ENCODE measurements around the gene CIB2.

The CIB2 gene

DNA sequence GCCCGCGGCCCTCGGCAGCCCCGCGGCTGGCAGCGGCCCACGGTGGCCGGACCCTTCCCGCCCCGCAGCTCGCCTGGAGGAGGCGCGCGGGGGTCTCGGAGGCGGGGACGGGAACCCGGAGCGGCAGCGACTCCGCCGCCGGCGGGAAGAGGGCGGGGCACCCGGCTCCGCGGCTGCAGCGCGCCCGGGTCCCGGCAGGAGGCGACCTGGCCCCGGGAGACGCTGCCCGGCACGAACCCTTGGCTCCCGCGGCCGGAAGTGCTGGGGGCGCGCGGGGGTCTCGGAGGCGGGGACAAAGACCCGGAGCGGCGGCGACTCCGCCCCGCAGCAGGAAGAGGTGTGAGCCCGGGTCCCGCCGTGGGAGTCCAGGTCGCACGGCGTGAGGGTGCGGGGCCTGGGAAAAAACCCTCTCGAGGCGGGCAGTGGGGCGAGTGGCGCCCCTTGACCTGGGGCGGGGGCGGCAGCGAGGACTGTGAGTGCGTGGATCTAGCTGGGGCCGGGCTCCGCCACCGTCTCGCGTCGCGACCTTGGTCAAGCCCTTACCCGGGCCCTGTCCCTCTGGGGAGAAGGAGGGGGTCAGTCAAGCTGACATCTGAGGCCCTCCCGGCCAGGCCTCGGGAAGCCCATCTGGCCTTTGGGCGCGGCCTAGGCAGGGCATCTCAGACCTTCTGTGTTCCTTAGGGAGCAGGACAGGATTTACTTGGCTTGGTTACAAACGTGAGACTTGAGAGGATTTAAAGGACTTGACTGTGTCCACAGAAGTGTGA lies at the start of gene CIB2:
CIB2 (minus strand) TSS at position 151 of the 767 bp plus-strand sequence. CDS start 230 bp downstream, outside the sequence.
- Mint-ChIP-seq H3K27ac (peak within 1 kb of the TSS; percentile 82), H3K9me3 (no peaks in the 10 kb centered on the region), H3K36me3 (ENCODE audit: low read depth) (no peaks in the 10 kb centered on the region), H3K4me1 (ENCODE audit: low read depth) (peaks cover 29% of the 10 kb centered on the region), H3K4me3 (peak within 1 kb of the TSS; percentile 79), H3K27me3 (peaks cover 13% of the 10 kb centered on the region)
- intact Hi-C loops (cut with micrococcal nuclease), result loop anchor here (1.0 to 5.0 kb wide), 2 partner anchors 64 to 111 kb away; no protein-coding TSS in a partner anchor

DNA sequence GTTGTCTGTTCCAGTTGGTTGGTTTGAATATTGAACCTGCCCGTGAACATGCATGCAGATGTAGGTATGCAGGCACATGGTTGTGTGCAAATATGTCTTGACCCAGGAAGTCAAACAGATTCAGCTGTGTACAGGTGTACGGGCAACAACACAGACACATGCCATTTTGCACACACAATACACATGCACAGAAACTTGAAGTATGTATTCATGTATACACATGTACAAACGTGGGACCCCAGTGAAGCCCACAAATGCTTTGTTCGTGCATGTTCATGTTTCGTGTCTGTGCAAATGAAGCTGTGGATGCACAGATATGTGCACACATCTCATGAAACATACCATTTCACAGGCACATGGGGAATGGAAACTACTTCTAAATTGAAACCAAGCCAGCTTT lies 48.7 kb upstream of the CIB2 start:
- intact Hi-C loops (cut with micrococcal nuclease), result no loop called here
- Mint-ChIP-seq H3K4me3 (no peak overlapping the region), H3K27ac (no peak overlapping the region), H3K27me3 (peaks cover 2% of the 10 kb centered on the region), H3K4me1 (ENCODE audit: low read depth) (peaks cover 6% of the 10 kb centered on the region), H3K9me3 (no peaks in the 10 kb centered on the region), H3K36me3 (ENCODE audit: low read depth) (peaks cover under 1% of the 10 kb centered on the region)

DNA sequence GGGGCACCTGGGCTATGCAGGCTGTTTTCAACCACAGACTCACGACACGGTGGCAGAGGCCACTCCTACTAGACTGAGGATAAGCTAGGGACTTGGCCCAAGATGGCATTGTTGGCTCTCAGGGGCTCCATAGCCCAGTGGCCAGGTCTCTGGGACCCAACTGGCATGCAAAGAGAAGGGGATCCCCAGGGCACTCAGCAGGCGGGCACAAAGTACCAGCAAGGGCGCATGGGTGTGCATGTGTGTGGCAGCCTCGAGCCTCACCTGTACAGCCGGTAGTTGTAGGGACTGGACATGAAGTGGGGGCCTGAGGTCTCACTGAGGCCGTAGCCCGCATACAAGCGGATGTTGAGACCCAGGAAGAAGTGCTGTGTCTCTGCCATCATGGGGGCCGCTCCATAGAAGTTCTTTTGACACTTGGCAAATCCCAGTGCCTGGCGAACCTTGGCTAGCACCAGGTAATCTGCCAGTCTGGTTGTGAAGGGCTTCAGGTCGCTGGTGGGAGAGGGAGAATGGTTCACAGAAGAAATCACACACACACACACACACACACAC lies 48.1 kb upstream of the CIB2 start:
- Mint-ChIP-seq H3K4me3 (no peak overlapping the region), H3K36me3 (ENCODE audit: low read depth) (peaks cover 6% of the 10 kb centered on the region), H3K27me3 (peaks cover 1% of the 10 kb centered on the region), H3K9me3 (no peaks in the 10 kb centered on the region), H3K27ac (no peak overlapping the region), H3K4me1 (ENCODE audit: low read depth) (peaks cover 6% of the 10 kb centered on the region)
- intact Hi-C loops (cut with micrococcal nuclease), result no loop called here

DNA sequence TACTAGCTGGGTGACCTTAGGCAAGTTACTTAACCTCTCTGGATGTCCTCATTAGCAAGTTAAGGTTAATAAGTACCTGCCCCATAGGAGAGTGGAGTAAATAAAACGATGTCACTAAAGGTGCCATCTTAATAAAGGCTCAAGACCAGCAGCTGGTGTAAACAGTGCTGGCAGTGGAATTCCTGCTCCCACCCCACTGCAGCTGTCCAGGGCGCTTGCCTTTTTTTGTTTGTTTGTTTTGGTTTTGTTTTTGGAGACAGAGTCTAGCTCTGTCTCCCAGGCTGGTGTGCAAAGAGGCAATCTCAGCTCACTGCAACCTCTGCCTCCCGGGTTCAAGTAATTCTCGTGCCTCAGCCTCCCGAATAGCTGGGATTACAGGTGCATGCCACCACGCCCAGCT lies 46.8 kb upstream of the CIB2 start:
- Mint-ChIP-seq H3K4me1 (ENCODE audit: low read depth) (peaks cover 17% of the 10 kb centered on the region), H3K36me3 (ENCODE audit: low read depth) (peaks cover 6% of the 10 kb centered on the region), H3K4me3 (no peak overlapping the region), H3K9me3 (no peaks in the 10 kb centered on the region), H3K27ac (no peak overlapping the region), H3K27me3 (peaks cover 1% of the 10 kb centered on the region)
- intact Hi-C loops (cut with micrococcal nuclease), result no loop called here

DNA sequence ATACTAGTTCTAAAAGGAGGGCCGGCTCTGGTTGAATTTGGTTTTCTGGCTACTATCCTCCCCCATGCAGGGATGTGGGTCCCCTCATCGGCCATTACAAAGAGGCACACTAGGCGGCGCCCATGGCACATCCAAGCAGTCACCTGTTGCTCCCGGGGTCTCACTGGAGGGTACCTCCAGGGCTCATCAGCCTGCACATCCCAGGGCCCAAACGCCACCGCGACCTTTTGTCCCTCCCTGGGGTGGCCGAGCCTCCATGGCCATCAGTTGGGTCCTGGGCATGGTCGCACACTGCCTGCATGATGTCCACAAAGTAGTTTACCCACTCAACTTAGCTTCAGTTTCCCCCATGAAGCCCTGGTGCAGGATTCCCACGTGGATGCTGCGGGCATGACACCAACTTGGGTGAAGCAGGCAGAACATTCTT lies 46.2 kb upstream of the CIB2 start:
- H3K4me1 Mint-ChIP-seq (ENCODE audit: low read depth), result peaks cover 23% of the 10 kb centered on the region
- intact Hi-C loops (cut with micrococcal nuclease), result no loop called here
- peaks cover 1% of the 10 kb centered on the region for H3K27me3 Mint-ChIP-seq
- H3K36me3 Mint-ChIP-seq (ENCODE audit: low read depth), result peaks cover 12% of the 10 kb centered on the region
- H3K4me3 Mint-ChIP-seq, result no peak overlapping the region
- no peak overlapping the region for H3K27ac Mint-ChIP-seq
- no peaks in the 10 kb centered on the region for H3K9me3 Mint-ChIP-seq

DNA sequence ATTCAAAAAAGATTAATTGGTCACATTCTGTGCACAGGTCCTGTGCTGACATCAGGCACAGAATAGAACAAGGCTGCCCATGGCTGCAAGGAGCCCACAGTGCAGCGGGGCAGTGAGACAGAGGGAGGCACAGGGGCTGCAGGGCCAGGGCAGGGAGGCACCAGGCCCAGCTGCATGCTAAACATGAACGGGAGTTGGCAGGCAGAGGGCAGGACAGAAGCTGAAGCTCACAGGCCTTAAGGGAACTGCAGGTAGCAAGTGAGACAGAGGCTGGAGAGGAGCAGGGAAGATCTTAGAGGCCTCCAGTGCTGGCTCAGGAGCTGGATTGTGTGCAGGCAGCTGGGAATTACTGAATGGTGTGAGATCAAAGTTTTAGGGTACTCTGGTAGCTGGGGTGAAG lies 44.1 kb upstream of the CIB2 start:
- Mint-ChIP-seq H3K4me3 (no peak overlapping the region), H3K9me3 (no peaks in the 10 kb centered on the region), H3K27ac (no peak overlapping the region), H3K4me1 (ENCODE audit: low read depth) (peaks cover 41% of the 10 kb centered on the region), H3K27me3 (peaks cover 1% of the 10 kb centered on the region), H3K36me3 (ENCODE audit: low read depth) (peaks cover 17% of the 10 kb centered on the region)
- intact Hi-C loops (cut with micrococcal nuclease), result no loop called here

DNA sequence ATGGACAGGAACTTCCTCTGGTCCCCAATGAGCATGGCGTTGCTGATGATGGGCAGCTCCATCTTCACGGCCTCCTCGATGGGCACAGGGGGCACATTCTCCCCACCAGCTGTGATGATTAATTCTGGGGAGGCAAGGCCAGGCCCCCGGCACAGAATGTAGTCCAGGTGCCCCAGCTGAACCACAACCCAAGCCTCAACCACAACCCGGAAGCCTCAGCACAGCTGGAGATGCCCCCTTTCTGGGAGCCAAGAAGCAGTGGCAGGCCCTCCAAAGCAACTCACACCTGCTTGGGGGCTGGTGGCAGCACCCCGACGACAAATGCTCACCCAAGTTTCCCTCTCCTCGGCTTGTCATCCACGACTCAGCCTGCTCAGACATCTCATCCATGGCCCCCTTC lies 43.2 kb upstream of the CIB2 start:
- peaks cover 47% of the 10 kb centered on the region for H3K4me1 Mint-ChIP-seq (ENCODE audit: low read depth)
- intact Hi-C loops (cut with micrococcal nuclease), result no loop called here
- H3K4me3 Mint-ChIP-seq, result no peak overlapping the region
- H3K9me3 Mint-ChIP-seq, result no peaks in the 10 kb centered on the region
- H3K27me3 Mint-ChIP-seq, result peaks cover 1% of the 10 kb centered on the region
- H3K27ac Mint-ChIP-seq, result peak overlapping the region; percentile 2
- H3K36me3 Mint-ChIP-seq (ENCODE audit: low read depth), result peaks cover 27% of the 10 kb centered on the region

DNA sequence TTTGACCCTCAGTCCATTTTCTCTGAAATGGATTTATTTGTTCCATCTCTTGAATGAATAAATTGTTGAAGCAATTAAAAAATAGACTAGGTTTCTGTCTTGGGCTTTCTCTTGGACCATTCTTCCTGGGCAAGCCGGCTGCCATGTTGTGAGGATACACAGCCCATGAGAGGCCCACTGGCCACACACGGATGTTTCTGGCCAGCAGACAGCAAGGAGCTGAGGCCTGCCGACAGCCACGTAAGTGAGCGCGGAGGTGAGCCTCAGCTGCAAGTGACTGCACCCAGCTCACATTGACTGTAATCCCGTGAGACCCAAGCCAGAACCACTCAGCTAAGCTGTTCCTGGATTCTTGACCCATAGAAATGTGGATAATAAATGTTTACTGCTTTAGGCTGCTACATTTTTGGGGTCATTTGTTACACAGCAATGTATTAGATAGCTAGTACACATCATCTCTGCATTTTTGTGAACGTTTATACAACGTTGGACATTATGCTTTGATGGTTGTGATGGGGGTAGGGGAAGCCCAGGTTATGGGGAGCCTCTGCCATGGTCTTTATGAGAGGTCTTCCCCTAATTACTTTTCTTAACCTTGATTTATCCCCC lies 40.7 kb upstream of the CIB2 start:
- H3K27ac Mint-ChIP-seq, result peak overlapping the region; percentile 80
- no peak overlapping the region for H3K4me3 Mint-ChIP-seq
- intact Hi-C loops (cut with micrococcal nuclease), result no loop called here
- H3K9me3 Mint-ChIP-seq, result no peaks in the 10 kb centered on the region
- H3K36me3 Mint-ChIP-seq (ENCODE audit: low read depth), result peaks cover 47% of the 10 kb centered on the region
- peaks cover 1% of the 10 kb centered on the region for H3K27me3 Mint-ChIP-seq
- peaks cover 51% of the 10 kb centered on the region for H3K4me1 Mint-ChIP-seq (ENCODE audit: low read depth)

DNA sequence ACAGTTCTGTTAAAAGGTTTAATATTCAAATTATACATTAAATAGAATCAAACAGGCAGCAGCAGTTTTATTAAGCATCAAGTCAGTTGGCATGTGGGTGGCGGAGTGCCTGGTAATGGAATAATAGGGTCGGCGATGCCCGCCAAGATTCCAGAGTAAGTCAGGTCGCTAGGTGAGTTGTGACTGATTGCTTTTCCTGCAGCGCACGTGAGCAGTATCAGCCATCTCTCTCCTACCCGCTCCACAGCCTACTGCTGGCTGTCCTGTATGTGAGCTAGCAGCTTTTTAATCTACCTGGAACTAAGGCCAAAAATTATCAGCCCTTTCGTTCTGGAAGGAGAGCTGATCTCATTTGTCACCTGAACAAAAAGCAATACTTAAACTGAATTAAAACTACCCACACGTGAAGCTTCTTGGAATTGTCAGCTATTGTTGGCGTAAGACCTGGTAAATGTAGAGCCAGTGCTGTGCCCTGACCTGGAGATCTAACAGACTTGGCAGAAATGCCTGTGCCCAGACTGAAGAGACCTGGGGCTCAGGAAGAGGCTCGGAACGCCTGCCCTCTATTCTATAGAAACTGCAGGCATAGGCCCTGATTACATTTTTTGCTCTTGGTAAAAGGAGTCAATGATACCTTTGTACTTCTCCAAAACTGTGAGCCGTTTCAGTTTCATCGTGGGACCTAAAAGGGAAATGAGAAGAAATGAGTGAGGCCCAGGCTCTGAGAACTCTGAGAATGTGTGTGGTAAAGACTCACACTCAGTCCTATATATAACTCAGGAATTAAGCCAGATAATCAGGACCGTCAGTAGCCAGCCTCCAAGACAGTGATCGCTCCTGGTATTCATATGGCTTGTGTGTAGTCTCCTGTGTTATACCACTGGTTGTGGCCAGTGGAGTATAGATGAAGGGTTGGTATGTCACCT lies 39.9 kb upstream of the CIB2 start:
- H3K27me3 Mint-ChIP-seq, result peaks cover 1% of the 10 kb centered on the region
- peak overlapping the region; percentile 80 for H3K27ac Mint-ChIP-seq
- intact Hi-C loops (cut with micrococcal nuclease), result no loop called here
- H3K4me1 Mint-ChIP-seq (ENCODE audit: low read depth), result peaks cover 51% of the 10 kb centered on the region
- peaks cover 54% of the 10 kb centered on the region for H3K36me3 Mint-ChIP-seq (ENCODE audit: low read depth)
- H3K9me3 Mint-ChIP-seq, result no peaks in the 10 kb centered on the region
- no peak overlapping the region for H3K4me3 Mint-ChIP-seq

DNA sequence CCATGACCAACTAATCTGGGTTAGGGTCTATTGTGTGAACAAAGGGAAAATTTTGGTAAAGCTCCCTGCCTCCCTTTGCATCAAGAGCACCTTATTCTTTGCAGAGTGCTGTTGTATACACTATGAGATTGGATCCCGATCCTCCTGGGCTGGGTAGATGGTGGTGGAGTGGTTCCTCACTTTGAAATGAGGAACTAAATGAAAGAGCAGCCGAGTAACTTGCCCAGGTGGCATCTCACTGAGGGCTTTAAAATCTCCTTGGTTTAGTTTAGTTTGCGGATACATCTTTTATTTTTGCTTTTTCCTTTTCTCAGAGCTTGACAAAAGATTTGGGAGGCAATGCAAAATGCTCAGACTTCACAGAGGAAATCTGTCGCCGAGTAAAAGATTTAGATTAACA lies 37.4 kb upstream of the CIB2 start:
- Mint-ChIP-seq H3K4me1 (ENCODE audit: low read depth) (peaks cover 40% of the 10 kb centered on the region), H3K9me3 (no peaks in the 10 kb centered on the region), H3K27ac (no peak overlapping the region), H3K4me3 (no peak overlapping the region), H3K36me3 (ENCODE audit: low read depth) (peaks cover 73% of the 10 kb centered on the region), H3K27me3 (no peaks in the 10 kb centered on the region)
- intact Hi-C loops (cut with micrococcal nuclease), result no loop called here

DNA sequence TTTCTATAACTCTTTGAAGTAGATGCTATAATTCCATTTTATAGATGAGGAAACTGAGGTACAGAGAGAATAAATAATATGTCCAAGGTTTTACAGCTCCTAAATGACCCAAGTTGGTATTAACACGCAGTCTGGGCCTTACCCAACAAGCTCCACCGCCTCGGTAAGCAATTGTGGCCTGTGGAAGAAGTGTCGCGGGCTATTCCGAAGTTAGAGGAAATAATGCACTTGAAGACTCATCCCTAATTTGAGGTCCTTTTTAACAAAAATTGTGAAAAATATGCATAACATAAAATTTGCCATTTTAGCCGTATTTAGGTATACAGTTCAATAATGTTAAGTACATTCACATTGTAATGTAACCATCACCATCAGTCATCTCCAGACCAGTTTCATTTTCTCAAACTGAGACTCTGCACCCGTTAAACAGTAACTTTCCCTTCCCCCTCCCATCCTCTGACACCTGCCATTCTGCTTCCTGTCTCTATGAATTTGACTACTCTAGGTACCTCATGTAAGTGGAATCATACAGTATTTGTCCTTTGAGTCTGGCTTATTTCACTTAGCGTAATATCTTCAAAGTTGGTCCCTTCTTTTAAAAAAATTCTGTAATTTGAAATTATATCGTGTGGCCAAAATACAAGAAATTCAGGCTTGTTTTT lies 36.1 kb upstream of the CIB2 start:
- intact Hi-C loops (cut with micrococcal nuclease), result no loop called here
- Mint-ChIP-seq H3K27ac (no peak overlapping the region), H3K4me3 (no peak overlapping the region), H3K4me1 (ENCODE audit: low read depth) (peaks cover 28% of the 10 kb centered on the region), H3K9me3 (no peaks in the 10 kb centered on the region), H3K36me3 (ENCODE audit: low read depth) (peaks cover 79% of the 10 kb centered on the region), H3K27me3 (no peaks in the 10 kb centered on the region)

DNA sequence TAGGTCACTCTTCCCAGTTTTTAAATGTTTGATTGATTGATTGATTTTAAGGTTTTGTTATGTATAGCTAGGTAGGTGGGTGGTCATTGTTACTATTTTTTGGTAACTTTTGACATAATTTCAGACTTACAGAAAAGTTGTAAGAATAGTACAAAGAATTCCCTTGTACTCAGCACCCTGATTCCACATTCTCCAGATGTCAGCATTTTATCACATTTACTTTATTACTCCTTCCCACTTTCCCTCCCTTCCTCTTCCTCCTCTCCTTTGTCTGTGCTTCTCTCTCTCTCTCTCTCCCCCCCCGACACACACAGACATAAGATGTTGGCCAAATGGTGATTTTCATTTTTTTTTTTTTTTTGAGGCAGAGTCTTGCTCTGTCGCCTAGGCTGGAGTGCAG lies 32.8 kb upstream of the CIB2 start:
- peaks cover 90% of the 10 kb centered on the region for H3K36me3 Mint-ChIP-seq (ENCODE audit: low read depth)

DNA sequence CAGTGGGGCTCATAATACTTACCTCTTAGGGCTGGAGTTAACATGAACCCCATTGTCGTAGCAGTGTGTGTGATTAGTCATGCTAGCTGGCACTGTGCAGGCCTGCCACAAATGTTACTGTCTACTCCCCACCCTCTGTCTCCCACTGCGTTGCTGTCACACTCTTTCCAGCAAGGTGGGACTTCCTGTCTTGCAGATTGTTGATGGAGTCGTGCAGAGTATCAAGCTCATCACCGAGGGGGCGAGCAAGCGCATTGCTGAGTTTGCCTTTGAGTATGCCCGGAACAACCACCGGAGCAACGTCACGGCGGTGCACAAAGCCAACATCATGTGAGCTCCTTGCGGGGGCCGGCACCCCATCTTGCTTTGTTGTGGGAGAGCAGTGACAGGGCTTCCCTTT lies 30.8 kb upstream of the CIB2 start:
- H3K9me3 Mint-ChIP-seq, result no peaks in the 10 kb centered on the region
- H3K27me3 Mint-ChIP-seq, result no peaks in the 10 kb centered on the region
- H3K4me3 Mint-ChIP-seq, result no peak overlapping the region
- H3K27ac Mint-ChIP-seq, result no peak overlapping the region
- no peaks in the 10 kb centered on the region for H3K4me1 Mint-ChIP-seq (ENCODE audit: low read depth)
- intact Hi-C loops (cut with micrococcal nuclease), result no loop called here
- H3K36me3 Mint-ChIP-seq (ENCODE audit: low read depth), result peaks cover 89% of the 10 kb centered on the region

More for the DNA sequence above, 32.8 kb upstream of the CIB2 start:
- H3K9me3 Mint-ChIP-seq, result no peaks in the 10 kb centered on the region
- H3K27me3 Mint-ChIP-seq, result no peaks in the 10 kb centered on the region
- no peak overlapping the region for H3K27ac Mint-ChIP-seq
- H3K4me1 Mint-ChIP-seq (ENCODE audit: low read depth), result peaks cover 5% of the 10 kb centered on the region
- no peak overlapping the region for H3K4me3 Mint-ChIP-seq
- intact Hi-C loops (cut with micrococcal nuclease), result no loop called here

Measured in dendritic cell treated with granulocyte-macrophage colony-stimulating factor and Interleukin-4, amounts not matched to agents 40 ng/mL and 50 ng/mL, for 4 days (primary cell).